A172 (cell line): ENCODE results near the gene PRPS2. TPM values are rescaled to one million over a fixed set of nuclear protein-coding genes. Genes with fewer than 3 reads are reported as not detected.
A peak's percentile ranks its signal among the peaks of the same experiment; 100 is the strongest.

Experiments used
- DNase-seq: peaks from one replicate; pipeline ENCODE4 v3.0.0-alpha.2; 2015; ENCODE audit warnings: low spot score
- total RNA-seq: library from RNA; depleted of rRNA; stranded (reverse); fragments of >200 nt; shearing (Covaris generic); gene quantifications from 2 replicates; pipeline ENCODE4 v1.2.3, GENCODE V29; 2014; rRNA removed

PRPS2 gene
- 60.9 and 80.7 TPM in 2 replicates for total RNA-seq

DNA sequence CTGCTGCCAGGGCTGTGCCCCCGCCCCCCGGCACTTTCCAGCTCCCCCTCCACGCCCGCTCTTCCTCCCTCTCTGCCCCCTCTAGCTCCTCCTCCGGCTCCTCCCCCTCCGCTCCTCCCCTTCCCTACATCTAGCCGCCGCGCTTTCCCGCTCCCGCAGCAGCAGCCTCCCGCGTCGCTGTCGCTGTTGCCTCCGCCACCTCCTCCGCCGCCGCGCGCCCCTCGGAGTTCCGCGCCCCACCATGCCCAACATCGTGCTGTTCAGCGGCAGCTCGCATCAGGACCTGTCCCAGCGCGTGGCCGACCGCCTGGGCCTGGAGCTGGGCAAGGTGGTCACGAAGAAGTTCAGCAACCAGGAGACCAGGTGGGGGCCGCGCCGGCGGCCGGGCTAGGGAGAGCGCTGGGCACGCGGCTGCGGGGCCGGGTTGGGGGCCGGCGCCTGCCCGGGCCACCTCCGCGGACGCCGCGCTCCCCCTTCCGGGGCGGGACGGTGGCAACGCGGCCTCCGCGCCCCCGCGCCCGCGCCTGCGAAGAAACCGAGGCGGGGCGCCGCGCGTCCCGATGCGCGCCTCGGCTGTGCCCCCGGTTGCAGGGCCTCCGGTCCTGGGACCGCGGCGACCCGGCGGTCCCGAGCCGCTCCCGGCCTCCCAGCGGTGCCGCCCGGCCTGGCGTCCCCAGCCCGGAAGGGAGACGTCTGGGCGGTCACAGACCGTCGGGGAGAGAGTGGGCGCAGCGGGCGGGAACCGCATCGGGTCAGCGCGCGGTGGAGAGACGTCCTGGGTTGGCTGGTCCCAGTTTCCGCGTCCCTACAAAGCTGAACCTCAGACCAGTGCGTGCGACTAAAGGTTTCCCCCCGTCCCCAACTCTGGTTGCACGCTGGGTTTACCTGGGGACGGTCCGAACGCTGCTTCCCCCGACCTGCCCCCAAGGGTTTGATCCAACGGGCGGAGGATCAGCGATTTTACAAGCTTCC, at the start of gene PRPS2:
Gene PRPS2 (plus strand): TSS at position 156 of the 972 bp plus-strand sequence. CDS start 86 bp downstream, at position 242.
- peak; percentile 49 for DNase-seq

DNA sequence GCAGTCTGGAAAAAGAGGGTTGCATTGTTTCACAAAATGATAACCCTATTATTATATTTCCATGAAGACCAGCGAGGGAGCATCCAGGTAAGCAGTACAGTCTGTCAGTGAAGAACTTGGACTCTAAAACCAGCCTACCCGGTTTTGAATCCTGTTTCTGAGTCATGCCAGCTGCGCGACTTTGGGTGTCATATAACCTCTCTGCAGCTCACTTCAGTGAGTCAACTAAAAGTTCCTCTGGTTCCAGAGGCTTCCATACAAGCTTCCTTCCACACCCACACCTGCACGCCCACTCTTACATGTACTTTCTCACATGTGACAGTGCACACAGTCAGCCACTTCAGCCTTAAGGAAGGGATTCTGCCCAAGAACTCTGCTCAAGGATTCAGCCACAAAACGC, 49.8 kb upstream of the PRPS2 start:
- DNase-seq = no peak

DNA sequence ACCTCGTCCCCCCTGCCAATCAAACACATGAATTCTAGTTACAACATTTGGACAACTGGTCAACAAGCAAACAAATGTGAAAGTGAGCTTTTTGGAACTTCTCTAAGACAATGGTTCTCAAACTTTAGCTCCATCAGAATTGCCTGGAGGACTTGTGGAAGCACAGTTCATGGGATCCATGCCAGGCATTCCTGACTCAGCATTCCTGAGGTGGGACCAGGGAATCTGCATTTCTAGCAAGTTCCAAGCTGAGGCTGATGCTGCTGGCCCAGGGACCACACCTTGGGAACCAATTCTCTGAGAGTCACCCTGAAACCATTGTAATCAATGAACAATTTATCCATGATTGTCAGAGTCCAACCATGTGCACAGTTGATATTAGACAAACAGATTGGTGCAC, 43.8 kb upstream of the PRPS2 start:
- no peak for DNase-seq

DNA sequence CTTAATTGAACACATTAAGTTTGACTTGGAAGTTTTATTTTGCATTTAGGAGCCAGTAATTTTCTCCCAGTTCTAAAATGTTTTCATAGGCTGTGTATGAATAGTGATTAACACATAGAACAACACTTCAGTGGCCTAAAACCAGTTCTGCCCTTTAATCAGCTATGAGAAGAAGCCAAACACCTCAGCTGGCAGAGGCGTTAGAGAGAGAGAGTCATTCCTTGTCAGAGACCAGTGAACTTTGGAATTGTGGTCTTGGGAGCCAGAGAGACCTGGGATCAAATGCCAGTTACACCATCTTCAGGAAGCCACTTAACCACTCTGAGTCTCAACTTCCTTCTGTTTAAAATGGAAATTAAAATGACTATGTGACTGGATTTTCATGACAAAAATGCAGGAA, 39.3 kb upstream of the PRPS2 start:
- no peak for DNase-seq

DNA sequence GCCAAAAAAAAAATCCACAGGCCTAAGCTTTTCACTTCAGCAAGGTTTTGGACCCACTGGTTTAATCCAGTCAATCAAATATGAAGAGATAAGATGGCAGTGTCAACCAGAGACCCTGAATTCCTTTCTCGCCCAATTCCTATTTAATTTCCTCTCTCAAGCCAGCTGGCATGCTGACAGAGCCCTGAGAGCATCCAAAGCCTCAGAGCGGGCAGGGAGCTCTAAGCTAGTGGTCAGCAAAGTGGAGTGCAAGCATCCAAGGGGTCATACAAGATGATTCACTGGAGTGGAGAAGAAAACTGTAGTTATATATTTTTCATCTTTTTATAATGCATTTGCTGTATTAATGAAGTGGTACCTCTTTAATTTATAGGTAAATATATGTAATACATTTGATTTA, 37.8 kb upstream of the PRPS2 start:
- no peak for DNase-seq

DNA sequence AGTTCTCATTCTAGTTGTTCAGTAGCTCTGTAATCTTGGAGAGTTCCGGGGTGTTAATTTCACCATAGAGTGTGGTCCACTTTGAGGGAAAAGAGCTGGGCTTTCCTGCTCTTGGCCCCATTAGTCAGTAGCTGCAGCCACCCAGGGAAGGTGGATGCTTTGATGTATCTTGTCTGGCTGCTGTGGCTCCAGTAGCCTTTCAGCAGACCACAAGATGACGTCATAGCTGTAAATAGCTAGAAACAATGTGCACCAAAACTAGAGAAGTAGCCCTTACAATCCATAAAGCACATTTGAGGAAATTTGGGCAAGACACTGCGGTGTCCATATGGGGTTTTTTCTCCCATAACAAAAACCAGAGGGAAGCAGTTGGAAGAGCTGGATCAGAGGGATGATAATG, 32.9 kb upstream of the PRPS2 start:
- peak; percentile 13 for DNase-seq

DNA sequence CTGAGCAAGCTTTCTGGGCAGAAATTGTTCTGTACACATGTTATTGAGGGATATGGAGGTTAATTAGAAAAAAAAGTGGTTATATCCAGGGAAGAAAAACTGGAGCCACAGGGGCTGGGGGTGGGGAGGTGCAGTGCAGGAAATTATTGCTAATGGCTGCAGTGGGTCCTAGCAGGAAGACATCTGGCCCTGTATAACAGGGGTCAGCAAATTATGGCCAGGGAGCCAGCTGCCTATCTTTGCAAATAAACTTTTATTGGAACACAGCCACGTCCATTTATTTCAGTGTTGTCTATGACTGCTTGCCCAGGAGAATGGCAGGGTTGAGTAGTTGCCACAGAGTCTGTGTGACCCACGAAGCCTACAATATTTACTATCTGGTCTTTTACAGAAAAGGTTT, 23.4 kb upstream of the PRPS2 start:
- no peak for DNase-seq

DNA sequence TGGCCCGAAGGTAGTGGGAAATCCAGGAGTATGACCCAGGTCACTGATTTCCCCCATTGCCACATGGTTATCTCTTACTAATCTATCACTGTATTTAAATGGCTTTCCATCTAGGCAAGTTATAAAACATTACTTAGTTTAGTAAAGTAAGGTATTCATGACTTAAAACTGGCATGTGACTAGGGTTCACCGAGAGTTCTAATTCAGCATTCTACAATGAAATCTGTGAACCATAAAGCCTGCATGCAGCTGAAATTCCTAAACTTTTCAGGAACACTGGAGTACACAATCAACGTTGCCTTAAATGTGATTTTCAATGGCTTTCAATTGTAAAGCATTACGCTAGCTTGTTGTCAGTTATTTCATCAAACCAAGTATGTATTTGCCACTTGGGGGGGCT, 22.7 kb upstream of the PRPS2 start:
- DNase-seq = no peak

DNA sequence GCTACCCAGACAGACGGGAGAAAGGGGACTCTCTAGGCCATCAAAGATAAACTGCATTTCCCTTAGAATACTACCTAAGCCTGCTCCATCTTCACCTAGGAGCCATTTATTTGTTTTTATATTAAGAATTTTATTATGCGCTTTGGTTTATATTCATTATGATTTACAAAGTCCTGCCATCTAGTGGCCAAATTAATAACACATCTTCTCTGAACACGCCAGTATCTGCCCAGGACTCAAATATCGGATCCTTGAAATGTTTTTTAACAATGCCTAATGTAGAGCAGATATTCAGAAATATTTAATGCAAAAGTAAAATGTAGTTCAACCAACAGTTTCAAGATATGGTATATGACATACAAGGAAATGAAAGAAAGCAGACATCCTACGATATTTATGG, 20.8 kb upstream of the PRPS2 start:
- DNase-seq = no peak

DNA sequence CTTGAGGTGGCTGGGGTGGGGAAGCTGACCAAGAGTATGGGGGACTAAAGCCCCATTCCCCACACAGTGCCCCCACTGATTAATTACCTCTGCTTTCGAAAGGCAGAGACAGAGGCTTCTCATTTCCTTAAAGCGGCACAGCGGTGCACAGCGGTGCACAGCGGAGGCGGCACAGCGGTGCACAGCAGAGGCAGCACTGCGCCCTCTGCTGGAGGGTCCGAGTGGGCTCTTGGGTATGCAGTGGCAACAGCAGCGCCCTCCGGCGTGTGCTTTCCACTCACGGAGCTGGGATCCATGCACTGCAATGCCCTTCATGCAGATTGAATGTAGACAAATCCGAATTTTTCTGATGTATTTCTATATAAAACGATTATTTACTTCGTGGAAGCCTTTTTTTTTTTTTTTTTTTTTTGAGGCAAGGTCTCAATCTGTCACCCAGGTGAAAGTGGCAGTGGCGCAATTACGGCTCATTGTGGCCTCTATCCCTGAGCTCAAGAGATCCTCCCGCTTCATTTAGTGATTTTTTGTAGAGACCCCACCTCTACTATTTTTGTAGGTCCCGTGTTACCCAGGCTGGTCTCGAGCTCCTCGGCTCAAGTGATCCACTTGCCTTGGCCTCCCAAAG, 19.7 kb upstream of the PRPS2 start:
- DNase-seq = no peak

DNA sequence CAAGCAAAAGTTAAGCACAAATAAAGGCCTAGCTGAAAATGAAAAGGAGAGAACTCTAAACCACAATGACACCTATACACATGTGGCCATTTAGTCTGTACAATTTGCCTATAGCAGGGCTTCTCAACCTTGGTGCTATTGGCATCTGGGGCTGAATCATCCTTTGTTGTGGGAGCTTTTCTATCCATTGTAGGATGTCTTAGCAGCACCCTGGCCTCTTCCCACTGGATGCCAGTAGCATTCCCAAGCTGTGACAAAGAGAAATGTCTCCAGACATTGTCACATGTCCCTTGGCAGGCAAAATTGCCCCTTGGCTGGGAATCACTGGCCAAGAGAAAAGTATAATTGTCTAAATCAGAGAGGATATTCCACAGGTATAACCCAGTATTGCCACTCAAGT, 13.5 kb upstream of the PRPS2 start:
- DNase-seq = peak; percentile 57

DNA sequence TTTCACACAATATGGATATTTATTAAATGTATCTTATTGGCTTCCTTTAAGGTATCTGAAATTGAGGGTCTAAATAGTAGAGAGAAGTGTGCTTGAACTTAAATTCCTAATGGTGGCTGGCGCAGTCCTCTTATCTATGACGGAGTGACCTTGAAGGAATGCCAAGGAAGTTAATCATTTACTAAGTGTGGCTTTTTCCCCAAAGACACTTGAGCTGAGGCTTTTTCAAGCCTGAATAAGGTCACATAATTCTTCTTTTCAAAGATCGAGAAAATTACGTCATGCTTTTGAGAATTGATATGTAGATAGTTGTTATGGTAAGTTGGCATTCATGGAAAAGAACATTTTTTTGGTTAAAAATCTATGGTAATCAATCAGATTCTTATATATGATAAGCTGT, 11.7 kb upstream of the PRPS2 start:
- DNase-seq = peak; percentile 66

DNA sequence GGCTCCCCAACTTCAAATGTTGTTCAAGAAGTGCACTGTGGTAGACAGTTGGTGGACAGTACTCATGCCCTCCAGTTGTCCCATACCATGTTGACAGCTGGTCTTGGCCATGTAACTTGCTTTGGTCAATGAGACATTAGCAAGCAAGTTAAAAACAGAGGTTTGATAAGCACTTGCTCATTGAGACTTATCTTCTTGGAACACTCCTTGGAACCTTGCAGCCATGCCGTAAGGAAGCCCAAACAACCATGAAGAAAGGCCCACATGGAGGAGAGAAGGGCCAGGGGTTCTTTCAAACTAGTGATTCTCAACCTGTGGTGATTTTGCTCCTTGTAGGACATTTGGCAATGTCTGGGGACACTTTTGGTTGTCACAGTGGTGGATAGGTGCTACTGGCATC, 2.6 kb upstream of the PRPS2 start:
- no peak for DNase-seq

DNA sequence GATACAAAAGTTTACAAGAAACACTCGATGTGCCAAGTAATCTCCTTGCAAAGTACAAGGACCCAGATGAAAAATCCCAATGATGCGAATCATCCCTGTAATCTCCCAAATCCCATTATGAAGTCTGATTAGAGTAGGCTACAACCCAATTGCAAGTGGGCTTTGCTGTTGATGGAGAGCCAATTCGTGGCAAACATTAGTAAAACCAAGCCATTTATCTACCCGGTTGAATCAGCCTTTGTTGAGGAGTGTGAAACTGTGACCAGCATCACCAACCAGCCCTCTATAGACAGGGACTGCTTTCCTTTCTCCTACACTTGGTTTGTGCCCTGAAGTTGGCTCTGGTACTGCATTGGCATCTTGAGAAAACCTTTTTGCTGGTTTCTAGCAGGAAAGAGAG, 1.2 kb upstream of the PRPS2 start:
- DNase-seq = no peak

DNA sequence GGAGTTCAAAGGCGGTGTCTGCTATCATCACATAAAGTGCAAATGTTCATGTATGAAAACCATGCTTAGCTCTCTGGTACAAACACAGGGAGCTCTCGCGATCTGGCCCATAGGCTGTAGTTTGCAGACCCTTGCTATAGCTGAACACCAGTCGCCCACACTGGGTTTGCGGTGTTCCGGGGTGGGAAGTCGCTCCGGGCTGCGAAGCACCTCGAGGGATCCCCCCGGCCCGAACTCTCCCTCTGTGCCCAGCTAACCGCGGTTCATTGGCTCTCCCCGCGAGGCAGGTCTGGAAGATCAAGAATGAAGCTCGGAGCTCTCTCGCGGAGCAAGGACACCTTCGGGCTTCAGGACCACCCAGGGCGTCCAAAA, 341 bp upstream of the PRPS2 start:
- no peak for DNase-seq

DNA sequence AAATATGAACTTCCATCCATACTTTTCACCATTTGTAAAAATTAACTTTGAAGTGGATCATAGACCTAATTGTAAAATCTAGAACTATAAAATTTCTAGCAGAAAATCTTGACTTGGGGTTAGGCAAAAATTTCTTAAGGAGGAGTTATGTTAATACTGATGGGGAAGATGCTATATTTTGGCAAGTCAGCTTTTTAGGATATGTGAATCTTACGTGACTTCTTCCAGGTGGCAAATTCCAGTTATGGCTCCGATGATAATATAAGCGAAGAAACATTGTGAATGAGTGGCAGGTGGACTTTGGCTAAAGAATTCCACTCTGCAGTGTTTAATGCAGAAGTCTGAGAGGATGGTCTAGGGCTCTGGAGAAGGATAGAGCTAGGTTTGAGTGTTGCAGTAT, 1.5 kb downstream of the PRPS2 start:
- DNase-seq = no peak

DNA sequence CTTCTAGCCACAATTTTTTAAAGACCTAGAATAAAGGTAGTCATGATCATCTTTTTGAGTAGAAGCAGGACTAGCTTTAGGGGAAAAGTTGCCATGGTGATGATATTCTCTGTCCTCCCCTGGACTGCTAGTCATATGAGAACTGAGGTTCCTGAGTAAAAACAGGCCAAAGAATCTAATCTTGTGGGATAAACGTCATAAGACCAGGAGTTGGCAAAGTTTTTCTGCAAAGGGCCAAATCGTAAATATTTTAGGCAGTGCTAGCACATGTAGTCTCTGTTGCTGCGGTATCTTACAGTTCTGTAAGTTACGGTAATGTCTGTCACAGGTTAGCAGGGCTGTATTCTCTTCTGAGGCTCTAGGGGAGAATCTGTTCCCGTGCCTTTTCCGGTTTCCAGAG, 3.4 kb downstream of the PRPS2 start:
- DNase-seq = no peak

DNA sequence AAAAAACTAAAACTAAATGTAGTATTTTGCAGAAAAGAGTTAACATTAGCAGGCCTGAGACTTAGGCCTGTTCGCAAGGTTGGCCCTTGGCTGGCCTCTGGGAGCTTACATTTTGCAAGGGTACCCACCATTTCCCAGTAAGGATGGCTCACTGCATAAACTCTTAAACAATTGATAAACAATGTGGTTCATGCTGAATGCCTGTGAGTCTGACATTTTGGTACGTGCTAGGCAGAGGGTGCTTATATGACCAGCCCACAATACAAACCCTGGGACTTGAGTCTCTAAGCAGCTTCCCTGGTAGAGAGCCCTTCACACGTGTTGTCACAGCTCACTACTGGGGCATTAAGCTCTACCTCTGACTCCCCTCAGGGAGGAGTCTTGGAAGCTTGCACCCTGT, 7.4 kb downstream of the PRPS2 start:
- no peak for DNase-seq

DNA sequence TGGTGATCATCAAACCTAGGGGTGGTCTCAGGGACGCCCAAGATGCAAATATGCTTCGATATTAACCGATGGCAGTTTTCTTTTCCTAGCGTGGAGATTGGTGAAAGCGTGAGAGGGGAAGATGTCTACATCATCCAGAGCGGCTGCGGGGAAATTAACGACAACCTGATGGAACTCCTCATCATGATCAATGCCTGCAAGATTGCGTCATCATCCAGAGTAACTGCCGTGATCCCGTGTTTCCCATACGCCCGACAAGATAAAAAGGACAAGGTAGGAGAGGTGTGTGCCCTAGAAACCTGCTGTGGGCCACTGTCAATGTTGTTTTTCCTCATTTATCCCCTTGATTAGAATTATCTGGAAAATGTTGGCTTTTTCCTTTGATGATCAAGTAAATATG, 7.9 kb downstream of the PRPS2 start:
- DNase-seq = no peak

DNA sequence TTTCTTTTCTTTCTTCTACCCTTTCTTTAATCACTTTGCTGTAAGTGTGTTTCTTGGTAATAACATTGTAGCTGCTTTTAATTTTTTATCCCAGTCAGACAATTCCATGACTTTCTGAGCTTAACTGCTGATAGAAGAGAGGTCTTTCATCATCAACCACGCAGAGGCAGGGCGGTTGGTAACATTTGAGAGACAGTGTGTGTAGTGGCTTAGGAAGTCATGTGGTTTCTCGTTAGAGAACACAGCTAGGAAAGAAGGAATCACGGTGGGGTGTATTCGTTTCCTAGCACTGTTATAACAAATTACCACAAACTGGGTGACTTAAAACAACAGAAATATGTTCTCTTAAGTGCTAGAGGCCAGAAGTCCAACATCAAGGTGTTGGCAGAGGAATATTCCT, 11.5 kb downstream of the PRPS2 start:
- DNase-seq = no peak

DNA sequence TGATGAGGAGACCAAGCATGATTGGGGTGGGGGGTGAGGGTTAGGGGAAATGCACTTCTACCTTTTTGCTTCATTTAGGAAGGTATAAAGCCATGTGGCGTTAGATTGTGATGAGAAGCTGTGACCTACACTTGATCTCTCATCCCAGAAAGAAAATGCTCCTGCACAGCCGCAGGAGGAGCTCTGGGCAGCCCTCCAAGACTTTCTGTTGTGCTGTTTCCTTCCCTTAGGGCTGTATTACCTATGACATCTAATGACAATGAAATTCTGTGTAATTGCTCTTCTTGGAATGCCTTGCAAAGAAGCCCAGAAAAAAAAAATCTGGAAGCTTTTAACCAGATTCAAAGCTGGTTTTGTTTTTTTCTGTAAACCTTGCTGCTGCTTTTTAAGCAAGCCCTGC, 13.4 kb downstream of the PRPS2 start:
- no peak for DNase-seq

DNA sequence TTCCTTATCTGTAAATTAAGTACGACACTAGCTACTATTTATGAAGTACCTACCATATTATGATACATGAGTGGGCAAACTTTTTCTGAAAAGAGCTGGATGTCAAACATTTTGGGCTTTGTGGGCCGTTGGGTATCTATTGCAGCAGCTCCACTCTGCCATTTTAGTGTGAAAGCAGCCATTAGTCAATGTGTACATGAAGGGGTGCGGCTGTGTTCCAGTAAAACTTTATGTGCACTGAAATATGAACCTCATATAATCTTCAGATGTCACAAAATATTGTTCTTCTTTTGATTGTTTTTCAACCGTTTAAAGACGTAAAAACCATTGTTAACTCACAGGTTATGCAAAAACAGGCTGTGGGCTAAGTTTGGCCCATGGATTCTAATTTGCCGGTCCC, 14.1 kb downstream of the PRPS2 start:
- DNase-seq = no peak

DNA sequence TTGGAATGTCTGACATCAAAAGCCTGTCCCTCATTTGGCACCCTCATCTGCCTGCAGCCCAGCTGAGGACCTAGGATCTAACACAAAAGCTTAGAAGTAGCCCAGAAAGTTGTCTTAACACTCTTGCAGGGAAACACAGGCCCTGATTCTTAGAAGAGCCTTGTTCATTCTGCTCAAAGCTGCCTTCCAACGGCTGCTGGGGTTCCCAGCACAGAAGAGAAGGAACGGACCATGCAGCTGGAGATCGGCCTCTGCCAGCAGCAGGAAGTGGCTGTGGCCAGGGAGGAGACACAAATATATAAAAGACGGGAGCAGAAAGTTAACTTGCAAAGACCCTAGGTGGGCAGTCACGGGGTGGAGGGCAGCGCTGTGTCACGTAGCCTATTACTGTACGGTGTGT, 20.4 kb downstream of the PRPS2 start:
- no peak for DNase-seq
